Thyroid gland (tissue), 4 donors: ENCODE results near the gene HTATIP2. TPM values are rescaled to one million over a fixed set of nuclear protein-coding genes. Genes with fewer than 3 reads are reported as not detected.

Experiments used
- DNase-seq, 2 donors: peaks; one replicate each; pipeline ENCODE4 v3.0.0-alpha.2; 2019
- H3K27ac ChIP-seq, 3 donors: fragments of 200-600 bp; sonication (generic); 1 replicate in 2 of 3; 2 replicates in 1 of 3; pipeline ENCODE4 v1.5.1; 2016 to 2019; ENCODE audit warnings: mild to moderate bottlenecking in 1 of 3, moderate library complexity in 1 of 3
- H3K27me3 ChIP-seq: fragments of 200-600 bp; sonication (generic); one replicate; pipeline ENCODE4 v1.5.1; 2019
- H3K36me3 ChIP-seq, 2 donors: fragments of 200-600 bp; sonication (generic); one replicate each; pipeline ENCODE4 v1.5.1; 2016 to 2019
- H3K4me1 ChIP-seq, 2 donors: fragments of 200-600 bp; sonication (generic); one replicate each; pipeline ENCODE4 v1.5.1; 2017 to 2019
- H3K4me3 ChIP-seq, 3 donors: fragments of 200-600 bp; sonication (generic); replicated peaks in 1 of 3; 1 replicate in 2 of 3; 2 replicates in 1 of 3; pipeline ENCODE4 v1.5.1; 2016; ENCODE audit warnings: mild to moderate bottlenecking in 1 of 3
- H3K9me3 ChIP-seq: fragments of 200-600 bp; sonication (generic); one replicate; pipeline ENCODE4 v1.5.1; 2017
- POLR2A ChIP-seq, 2 donors: fragments of 450-650 bp; IDR thresholded peaks; one replicate each; pipeline ENCODE4 v1.6.1; 2017; ENCODE audit warnings: antibody characterized with exemption in 2 of 2, mild to moderate bottlenecking in 2 of 2, moderate library complexity in 1 of 2
- WGBS, 2 donors: methylation state at CpG; one replicate each; pipeline ENCODE4 v1.1.5; 2017; 5-methylcytosine and 5-hydroxymethylcytosine counted together
- intact Hi-C: fragments of 100-400 bp; cut with DNase I; formaldehyde crosslinking; loops from one replicate; pipeline ENCODE4 v1.15.1; 2023
- total RNA-seq, 4 donors: library from RNA; depleted of rRNA; stranded (reverse); fragments of >200 nt; gene quantifications; one replicate each; pipeline ENCODE4 v1.2.3, GENCODE V29; 2016
- TF ChIP-seq, protein P1 (sequence below), 6 experiments: fragments of 200-600 bp in 3 of 6; fragments of 450-650 bp in 3 of 6; sonication (generic) in 3 of 6; IDR thresholded peaks; one replicate each; pipeline ENCODE4 v1.5.1; 2016 to 2019; ENCODE audit warnings: antibody characterized with exemption in 6 of 6, mild to moderate bottlenecking in 2 of 6, inconsistent platforms in 1 of 6, moderate library complexity in 1 of 6

Gene HTATIP2
- total RNA-seq = 100 to 1,000 TPM in 3 of 4 donors, 10 to 100 TPM in 1; 70.8 to 151 (median 134) TPM

DNA sequence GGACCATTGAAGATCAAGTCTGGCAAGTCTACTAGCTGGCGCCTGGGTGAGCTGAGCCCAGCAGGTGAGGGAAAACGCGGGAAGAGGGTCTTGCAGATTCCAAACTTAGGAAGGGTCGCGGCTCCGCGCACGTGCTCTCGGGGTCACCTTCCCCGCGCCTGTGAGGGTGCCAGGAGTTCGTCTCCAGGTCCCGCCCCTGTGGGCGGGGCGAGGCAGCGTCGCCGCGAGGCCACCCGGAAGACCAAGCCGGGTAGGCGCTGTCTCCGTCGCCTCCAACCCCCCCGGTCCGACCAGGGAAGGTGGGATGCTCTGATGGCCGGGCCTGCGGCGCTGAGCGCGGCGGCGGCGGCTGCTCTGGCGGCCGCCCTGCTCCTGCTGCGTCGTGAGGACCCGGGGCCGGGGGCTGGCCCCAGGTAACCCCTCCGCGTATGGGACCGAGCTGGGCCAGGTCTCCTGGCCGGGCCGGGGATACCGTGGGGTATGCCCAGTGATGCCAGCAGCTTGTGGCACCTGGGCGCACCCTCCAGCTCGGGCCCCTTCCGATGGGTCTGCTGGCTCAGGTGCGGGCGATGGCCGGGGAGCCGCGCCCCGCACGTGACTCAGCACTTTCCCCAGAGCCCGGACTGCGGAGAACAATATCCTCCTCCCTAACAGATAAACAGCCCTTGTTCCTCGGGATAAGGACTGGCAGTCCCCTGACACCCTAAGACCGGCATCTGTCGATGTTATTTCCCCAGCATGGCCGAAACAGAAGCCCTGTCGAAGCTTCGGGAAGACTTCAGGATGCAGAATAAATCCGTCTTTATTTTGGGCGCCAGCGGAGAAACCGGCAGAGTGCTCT is at the start of gene HTATIP2:
Gene HTATIP2, plus strand, starts transcription at position 215 of the 841 bp plus-strand sequence. Its CDS starts 524 bp downstream, at position 739.
- DNase-seq = peak; percentile 71 to 72
- WGBS, 2 donors = 3% methylated on average over 21 to 29 of the region's 68 CpGs
- Histone ChIP-seq H3K4me1 (peaks cover 34 to 37% of the 10 kb centered on the region in 2 donors), H3K27ac (peak within 1 kb of the TSS; percentile 92 to 97 (median 96)), H3K27me3 (no peaks in the 10 kb centered on the region), H3K4me3 (peak within 1 kb of the TSS; percentile 32 to 69 (median 63)), H3K36me3 (no peaks in the 10 kb centered on the region), H3K9me3 (no peaks in the 10 kb centered on the region)
- TF ChIP-seq POLR2A (IDR thresholded peaks at IDR 0.05) = peak in 1 of 2 donors; percentile 85
- TF ChIP-seq, protein P1, sequence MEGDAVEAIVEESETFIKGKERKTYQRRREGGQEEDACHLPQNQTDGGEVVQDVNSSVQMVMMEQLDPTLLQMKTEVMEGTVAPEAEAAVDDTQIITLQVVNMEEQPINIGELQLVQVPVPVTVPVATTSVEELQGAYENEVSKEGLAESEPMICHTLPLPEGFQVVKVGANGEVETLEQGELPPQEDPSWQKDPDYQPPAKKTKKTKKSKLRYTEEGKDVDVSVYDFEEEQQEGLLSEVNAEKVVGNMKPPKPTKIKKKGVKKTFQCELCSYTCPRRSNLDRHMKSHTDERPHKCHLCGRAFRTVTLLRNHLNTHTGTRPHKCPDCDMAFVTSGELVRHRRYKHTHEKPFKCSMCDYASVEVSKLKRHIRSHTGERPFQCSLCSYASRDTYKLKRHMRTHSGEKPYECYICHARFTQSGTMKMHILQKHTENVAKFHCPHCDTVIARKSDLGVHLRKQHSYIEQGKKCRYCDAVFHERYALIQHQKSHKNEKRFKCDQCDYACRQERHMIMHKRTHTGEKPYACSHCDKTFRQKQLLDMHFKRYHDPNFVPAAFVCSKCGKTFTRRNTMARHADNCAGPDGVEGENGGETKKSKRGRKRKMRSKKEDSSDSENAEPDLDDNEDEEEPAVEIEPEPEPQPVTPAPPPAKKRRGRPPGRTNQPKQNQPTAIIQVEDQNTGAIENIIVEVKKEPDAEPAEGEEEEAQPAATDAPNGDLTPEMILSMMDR (IDR thresholded peaks at IDR 0.05) = no peak
- intact Hi-C loops = no loop called here

DNA sequence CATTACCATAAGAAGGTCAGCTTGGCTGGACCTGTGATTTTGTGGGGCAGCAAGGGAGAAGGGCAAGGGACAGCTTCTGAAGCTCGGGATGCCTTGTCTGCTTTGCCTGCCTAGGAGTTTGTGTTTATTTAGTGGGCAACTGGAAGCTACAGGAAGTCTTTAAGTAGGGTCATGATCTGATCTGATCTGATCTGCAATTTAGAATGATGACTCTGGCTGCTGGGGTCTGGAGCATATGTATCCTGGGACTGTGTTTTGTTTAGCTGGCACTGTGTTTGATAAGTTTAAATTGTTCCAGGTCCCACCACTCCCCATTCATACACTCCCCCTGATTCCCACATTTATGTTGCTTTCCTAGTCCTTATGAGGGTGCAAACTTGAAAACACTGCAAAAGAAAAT is 47.7 kb upstream of the HTATIP2 start:
- 0 to 22% methylated on average over 1 of the region's 1 CpG for WGBS, 2 donors

DNA sequence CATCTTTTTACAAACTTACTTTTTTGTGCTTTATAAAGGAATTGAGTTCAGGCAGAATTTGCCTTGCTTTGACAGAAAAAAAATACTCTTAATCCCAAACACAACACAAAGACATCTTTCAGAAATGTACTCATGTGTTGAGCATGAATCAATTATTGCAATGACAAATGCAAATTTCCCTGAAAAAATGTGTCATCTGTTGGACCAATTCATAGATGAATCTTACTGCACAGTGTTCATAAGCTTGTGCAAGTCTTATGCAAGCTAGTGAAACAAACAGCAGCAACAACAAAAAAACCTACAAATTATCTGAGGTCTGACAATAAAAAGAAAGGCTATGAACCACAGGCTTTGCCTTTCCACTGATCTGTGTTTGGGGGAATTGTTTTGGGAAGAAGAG is 42.3 kb upstream of the HTATIP2 start:
- no peak for DNase-seq
- intact Hi-C loops = no loop called here
- Histone ChIP-seq H3K4me3 (no peak overlapping the region), H3K9me3 (no peaks in the 10 kb centered on the region), H3K27me3 (no peaks in the 10 kb centered on the region), H3K4me1 (no peaks in the 10 kb centered on the region), H3K27ac (no peak overlapping the region), H3K36me3 (no peaks in the 10 kb centered on the region)
- TF ChIP-seq POLR2A (IDR thresholded peaks at IDR 0.05) = no peak
- TF ChIP-seq, protein P1 (IDR thresholded peaks at IDR 0.05) = no peak

More for the DNA sequence above, 47.7 kb upstream of the HTATIP2 start:
- Histone ChIP-seq H3K9me3 (no peaks in the 10 kb centered on the region), H3K4me1 (no peaks in the 10 kb centered on the region), H3K4me3 (no peak overlapping the region), H3K36me3 (no peaks in the 10 kb centered on the region), H3K27ac (no peak overlapping the region), H3K27me3 (no peaks in the 10 kb centered on the region)
- intact Hi-C loops = no loop called here
- TF ChIP-seq, protein P1 (IDR thresholded peaks at IDR 0.05) = no peak
- TF ChIP-seq POLR2A (IDR thresholded peaks at IDR 0.05) = no peak
- no peak for DNase-seq

DNA sequence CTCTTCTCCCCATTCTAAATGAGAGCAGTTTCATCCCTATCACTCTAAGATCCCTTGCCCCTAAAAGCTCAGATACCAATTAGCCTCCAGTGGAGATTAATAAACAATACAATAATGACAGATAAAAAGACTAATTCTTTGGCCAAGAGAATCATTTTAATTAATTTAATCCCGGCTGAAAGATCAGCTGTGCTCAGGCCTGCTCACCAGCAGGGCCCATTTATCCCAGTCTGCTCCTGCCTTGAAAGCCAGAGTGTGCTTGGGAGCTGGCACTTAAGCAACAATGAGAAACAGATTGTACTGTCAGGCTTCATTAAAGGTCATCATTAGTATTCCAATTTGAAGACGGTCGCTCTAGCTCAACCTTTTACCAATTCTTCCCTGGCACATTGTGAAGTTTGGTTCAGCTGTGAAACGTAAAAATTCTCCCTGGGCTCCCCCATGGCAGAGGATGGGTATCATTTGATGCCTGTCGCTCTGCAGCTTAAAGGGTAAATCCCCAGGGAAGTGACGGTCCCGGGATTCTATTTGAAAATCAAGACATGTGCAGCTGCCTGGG is 36.1 kb upstream of the HTATIP2 start:
- H3K9me3 ChIP-seq = no peaks in the 10 kb centered on the region
- intact Hi-C loops = no loop called here
- no peak for DNase-seq
- no peaks in the 10 kb centered on the region for H3K27me3 ChIP-seq
- no peak overlapping the region for H3K27ac ChIP-seq
- no peaks in the 10 kb centered on the region for H3K4me1 ChIP-seq
- TF ChIP-seq, protein P1 (IDR thresholded peaks at IDR 0.05) = no peak
- no peak for TF ChIP-seq POLR2A (IDR thresholded peaks at IDR 0.05)
- 74 to 85% methylated on average over 7 of the region's 7 CpGs for WGBS, 2 donors
- no peaks in the 10 kb centered on the region for H3K36me3 ChIP-seq
- H3K4me3 ChIP-seq = no peak overlapping the region

DNA sequence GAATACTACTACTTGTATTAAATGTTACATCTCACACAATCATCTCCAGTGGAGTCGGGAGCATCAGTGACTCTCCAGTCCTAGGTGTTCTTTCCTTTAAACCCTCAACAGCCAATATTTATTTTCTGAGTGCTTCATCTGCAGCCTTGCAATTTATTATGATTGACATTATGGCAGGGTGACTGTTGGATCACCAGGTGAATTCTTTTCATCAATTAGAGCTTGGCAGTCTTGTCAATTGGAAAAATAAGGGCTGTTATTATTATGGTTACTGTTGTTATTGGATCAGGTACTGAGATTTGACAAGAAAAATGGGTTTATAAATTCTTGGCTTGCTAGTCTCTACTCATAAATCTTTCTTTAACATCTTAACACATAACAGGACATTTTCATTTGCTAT is 27.5 kb upstream of the HTATIP2 start:
- TF ChIP-seq, protein P1 (IDR thresholded peaks at IDR 0.05) = no peak
- TF ChIP-seq POLR2A (IDR thresholded peaks at IDR 0.05) = no peak
- no peak overlapping the region for H3K4me3 ChIP-seq
- no peak for DNase-seq
- intact Hi-C loops = no loop called here
- H3K9me3 ChIP-seq = no peaks in the 10 kb centered on the region
- H3K36me3 ChIP-seq = no peaks in the 10 kb centered on the region
- WGBS, 2 donors = 85 to 93% methylated on average over 1 of the region's 1 CpG
- no peaks in the 10 kb centered on the region for H3K27me3 ChIP-seq
- no peak overlapping the region for H3K27ac ChIP-seq
- no peaks in the 10 kb centered on the region for H3K4me1 ChIP-seq
